Mucosa of stomach (tissue), 1 donor: ENCODE data around the gene SINHCAF.

Source experiments
- H3K27me3 ChIP-seq: one replicate; pipeline ENCODE4 v1.7.0; 2013; ENCODE audit warnings: mild to moderate bottlenecking, low read length; ENCODE audit not compliant: control insufficient read depth, insufficient read depth
- H3K36me3 ChIP-seq: one replicate; pipeline ENCODE4 v1.7.0; 2013; ENCODE audit warnings: low read length; ENCODE audit not compliant: control insufficient read depth, insufficient read depth
- H3K4me1 ChIP-seq: one replicate; pipeline ENCODE4 v1.7.0; 2013; ENCODE audit warnings: mild to moderate bottlenecking, low read length; ENCODE audit not compliant: control insufficient read depth, insufficient read depth
- H3K4me3 ChIP-seq: one replicate; pipeline ENCODE4 v1.7.0; 2013; ENCODE audit warnings: low read length
- H3K9ac ChIP-seq: one replicate; pipeline ENCODE4 v1.7.0; 2013; ENCODE audit warnings: mild to moderate bottlenecking, low read length, moderate library complexity
- H3K9me3 ChIP-seq: one replicate; pipeline ENCODE4 v1.7.0; 2013; ENCODE audit warnings: mild to moderate bottlenecking, low read length, moderate library complexity; ENCODE audit not compliant: control insufficient read depth
- donor health status: Pancreatic carcinoma.

Gene SINHCAF

GRCh38 chr12:31324845-31325523, 966 bp downstream of the SINHCAF start:
- Histone ChIP-seq H3K27me3 (no peaks in the 10 kb centered on the region), H3K4me1 (peaks cover 8% of the 10 kb centered on the region), H3K9me3 (no peaks in the 10 kb centered on the region), H3K4me3 (peak overlapping the region; percentile 91), H3K9ac (peak overlapping the region; percentile 85), H3K36me3 (no peaks in the 10 kb centered on the region)

DNA sequence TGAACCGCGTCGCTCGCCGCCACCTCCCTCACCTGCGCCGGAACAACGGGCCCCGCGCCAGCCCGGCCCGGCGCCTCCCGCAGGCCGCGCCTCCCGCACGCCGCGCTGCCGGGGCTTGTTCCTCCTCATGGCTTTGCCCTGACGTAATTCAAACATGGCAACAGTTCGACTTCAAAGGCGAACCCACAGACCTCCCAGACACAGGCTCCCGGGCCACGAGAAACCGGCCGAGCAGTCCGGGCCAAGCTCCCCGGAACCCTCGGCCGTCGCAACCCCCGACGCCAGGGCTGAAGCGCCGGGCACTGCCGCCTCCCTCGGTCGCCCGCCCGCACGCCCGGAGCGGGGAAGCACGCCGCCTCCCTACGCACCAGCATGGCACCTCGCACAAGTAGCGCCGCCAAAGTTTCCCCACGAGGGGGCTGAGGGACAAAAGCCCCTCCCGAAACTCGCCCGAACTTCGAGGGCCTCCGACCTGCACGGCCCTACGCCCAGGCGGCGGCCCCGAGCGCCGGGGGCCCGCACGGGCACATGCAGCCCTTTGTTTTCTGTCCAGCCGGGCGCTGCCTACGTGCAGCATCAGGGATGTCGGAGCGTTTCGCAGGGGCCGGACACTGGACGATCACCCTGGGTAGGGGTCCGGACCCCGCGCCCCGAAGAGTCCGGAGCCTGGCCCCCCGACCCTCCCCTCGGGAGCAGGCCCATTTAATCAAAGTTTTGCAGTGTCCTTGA, 1.7 kb downstream of the SINHCAF start:
- no peaks in the 10 kb centered on the region for H3K36me3 ChIP-seq
- no peaks in the 10 kb centered on the region for H3K27me3 ChIP-seq
- peaks cover 8% of the 10 kb centered on the region for H3K4me1 ChIP-seq

GRCh38 chr12:31323391-31324115, 2.4 kb downstream of the SINHCAF start:
- Histone ChIP-seq H3K27me3 (no peaks in the 10 kb centered on the region), H3K4me3 (peak overlapping the region; percentile 91), H3K9ac (peak overlapping the region; percentile 85), H3K9me3 (no peaks in the 10 kb centered on the region), H3K36me3 (no peaks in the 10 kb centered on the region), H3K4me1 (peaks cover 8% of the 10 kb centered on the region)

More for the DNA sequence above, 1.7 kb downstream of the SINHCAF start:
- Histone ChIP-seq H3K9ac (peak overlapping the region; percentile 85), H3K9me3 (no peaks in the 10 kb centered on the region), H3K4me3 (peak overlapping the region; percentile 91)

- H3K27me3 ChIP-seq = no peaks in the 10 kb centered on the region
- no peak overlapping the region for H3K4me3 ChIP-seq
- no peaks in the 10 kb centered on the region for H3K36me3 ChIP-seq
- no peaks in the 10 kb centered on the region for H3K9me3 ChIP-seq
- H3K9ac ChIP-seq = peak overlapping the region; percentile 85
- H3K4me1 ChIP-seq = peaks cover 14% of the 10 kb centered on the region
These were observed 3.1 kb downstream of the SINHCAF start for GRCh38 chr12:31322801-31323207.

DNA sequence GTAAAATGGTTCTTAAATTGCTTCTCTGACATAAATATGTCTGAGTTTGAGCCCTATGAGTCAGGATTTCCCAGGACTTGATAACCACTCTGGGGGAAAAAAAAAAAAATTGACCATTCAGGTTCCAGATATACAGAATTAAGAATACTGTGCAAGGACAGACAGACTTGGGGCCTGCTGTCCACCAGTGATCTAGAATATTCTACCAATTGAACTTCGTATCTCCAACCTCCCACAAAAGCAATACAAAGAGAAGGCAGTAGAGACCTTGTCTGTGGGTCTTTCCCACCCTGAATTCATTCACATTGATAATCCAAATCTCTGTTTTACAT, 4.1 kb downstream of the SINHCAF start:
- Histone ChIP-seq H3K4me3 (no peak overlapping the region), H3K9me3 (no peaks in the 10 kb centered on the region), H3K9ac (no peak overlapping the region), H3K4me1 (peaks cover 14% of the 10 kb centered on the region), H3K27me3 (no peaks in the 10 kb centered on the region), H3K36me3 (no peaks in the 10 kb centered on the region)

GRCh38 chr12:31321186-31321896, 4.6 kb downstream of the SINHCAF start:
- H3K27me3 ChIP-seq = no peaks in the 10 kb centered on the region
- no peak overlapping the region for H3K9ac ChIP-seq
- no peak overlapping the region for H3K4me3 ChIP-seq
- peaks cover 14% of the 10 kb centered on the region for H3K4me1 ChIP-seq
- no peaks in the 10 kb centered on the region for H3K36me3 ChIP-seq
- no peaks in the 10 kb centered on the region for H3K9me3 ChIP-seq

DNA sequence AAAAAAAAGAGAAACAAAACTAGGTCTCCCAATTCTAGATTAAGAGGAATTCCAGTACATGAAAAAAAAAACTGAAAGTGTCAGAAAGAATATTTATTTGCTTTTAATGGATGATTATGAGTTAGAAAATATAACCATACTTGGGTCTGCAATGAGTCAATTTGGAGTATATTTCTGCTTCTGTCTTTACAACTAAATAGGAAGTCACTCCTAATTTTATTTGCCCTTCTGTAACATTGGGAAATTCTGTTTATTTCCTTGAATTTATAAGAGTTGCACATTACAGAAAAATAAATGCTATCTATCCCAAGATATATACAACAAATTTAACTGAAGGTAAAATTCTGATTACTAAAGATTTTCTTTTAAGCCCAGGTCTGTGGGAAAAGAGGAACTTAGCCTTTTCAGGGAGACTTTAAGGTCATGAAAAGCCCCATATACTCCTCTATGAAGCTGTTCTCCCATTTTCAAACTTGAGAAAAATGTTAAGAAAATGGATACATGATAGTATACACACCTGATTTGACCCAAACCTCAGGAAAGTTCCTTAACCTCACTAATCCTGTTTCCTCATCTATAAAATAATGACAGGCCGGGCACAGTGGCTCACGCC, 7.2 kb downstream of the SINHCAF start:
- Histone ChIP-seq H3K36me3 (no peaks in the 10 kb centered on the region), H3K4me1 (peaks cover 14% of the 10 kb centered on the region), H3K9ac (no peak overlapping the region), H3K4me3 (no peak overlapping the region), H3K9me3 (no peaks in the 10 kb centered on the region), H3K27me3 (no peaks in the 10 kb centered on the region)

DNA sequence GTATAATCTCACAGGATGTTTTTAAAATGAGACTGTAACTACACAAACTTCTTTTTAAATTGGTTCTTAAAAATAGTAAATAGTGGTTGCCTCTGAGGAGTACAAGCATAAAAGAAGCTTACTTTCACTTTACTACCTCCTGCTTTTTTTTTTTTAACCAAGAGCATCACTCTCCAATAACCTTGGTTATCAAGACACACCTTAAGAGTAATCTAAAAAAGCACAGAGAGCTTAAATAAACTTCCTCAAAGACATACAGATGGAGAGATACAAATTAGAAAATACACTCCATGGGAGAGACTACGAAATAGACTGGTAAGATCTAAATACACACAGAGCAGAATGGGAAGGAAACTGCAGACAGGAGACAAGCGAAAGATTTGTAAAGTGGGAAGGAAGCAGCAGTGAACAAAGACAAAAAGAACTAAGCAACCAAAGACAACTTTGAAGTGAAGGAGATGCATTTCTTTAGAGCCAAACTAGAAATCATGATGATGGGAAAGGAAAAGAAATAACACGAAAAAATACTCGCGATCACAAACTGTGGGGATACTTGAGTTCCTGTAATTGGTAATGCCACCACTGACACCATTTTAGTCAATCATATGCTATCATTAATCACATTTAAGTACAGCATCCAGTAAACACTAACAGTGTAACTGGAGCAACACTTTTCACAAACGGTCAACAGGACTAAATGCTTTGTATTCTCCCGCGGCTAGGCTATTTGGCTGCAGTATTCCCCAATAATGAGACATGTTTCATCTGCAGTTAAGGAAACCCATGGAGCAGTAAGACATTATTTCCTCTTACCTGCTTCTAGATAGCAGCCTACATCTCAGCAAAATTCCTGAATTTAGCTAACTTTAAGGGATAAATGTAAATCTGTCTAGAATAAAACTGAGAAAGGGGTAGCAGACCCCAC, 8.2 kb downstream of the SINHCAF start:
- Histone ChIP-seq H3K9ac (no peak overlapping the region), H3K36me3 (no peaks in the 10 kb centered on the region), H3K4me3 (no peak overlapping the region), H3K4me1 (peaks cover 9% of the 10 kb centered on the region), H3K9me3 (no peaks in the 10 kb centered on the region), H3K27me3 (no peaks in the 10 kb centered on the region)

- Histone ChIP-seq H3K9me3 (no peaks in the 10 kb centered on the region), H3K36me3 (no peaks in the 10 kb centered on the region), H3K9ac (no peak overlapping the region), H3K4me3 (no peak overlapping the region), H3K4me1 (peaks cover 6% of the 10 kb centered on the region), H3K27me3 (no peaks in the 10 kb centered on the region)
These were observed 9.1 kb downstream of the SINHCAF start for GRCh38 chr12:31316891-31317290.

GRCh38 chr12:31315784-31316465, 10.0 kb downstream of the SINHCAF start:
- H3K9ac ChIP-seq = no peak overlapping the region
- H3K9me3 ChIP-seq = no peaks in the 10 kb centered on the region
- H3K4me1 ChIP-seq = peaks cover 6% of the 10 kb centered on the region
- H3K36me3 ChIP-seq = no peaks in the 10 kb centered on the region
- H3K27me3 ChIP-seq = no peaks in the 10 kb centered on the region
- no peak overlapping the region for H3K4me3 ChIP-seq
